Dedifferentiated amniotic fluid mesenchymal stem cell (primary cell): ENCODE measurements around the gene SUPT4H1.

Experiments
- DNase-seq: peaks from one replicate; pipeline ENCODE4 v3.0.0-alpha.2; 2016; ENCODE audit errors: extremely low spot score

Gene SUPT4H1

DNA sequence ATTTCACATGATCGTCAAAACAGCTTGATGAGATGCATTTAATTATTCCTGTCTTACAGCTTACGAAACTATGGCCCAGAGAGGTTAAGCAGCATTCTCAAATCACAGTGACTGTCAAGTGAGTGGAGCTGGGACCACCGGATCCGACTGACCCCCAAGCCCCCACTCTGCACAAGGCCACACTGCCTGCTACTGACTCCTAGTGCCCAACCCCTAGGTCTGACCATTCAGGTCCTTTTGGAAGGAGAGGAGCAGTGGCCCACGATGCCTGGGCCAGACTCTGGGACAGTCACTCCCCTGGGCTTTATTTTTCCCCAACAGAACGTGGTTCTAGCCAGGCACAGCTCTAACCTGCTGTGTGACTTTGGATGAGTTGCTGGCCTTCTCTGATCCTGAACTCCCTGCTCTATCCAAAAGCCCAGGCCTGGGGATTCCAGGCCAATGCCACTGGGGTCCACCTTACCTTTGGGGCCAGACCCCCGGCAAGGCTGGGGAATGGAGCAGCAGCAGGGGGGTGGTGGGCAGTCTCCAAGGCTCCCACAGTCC is 33.3 kb downstream of the SUPT4H1 start:
- DNase-seq, result no peak

DNA sequence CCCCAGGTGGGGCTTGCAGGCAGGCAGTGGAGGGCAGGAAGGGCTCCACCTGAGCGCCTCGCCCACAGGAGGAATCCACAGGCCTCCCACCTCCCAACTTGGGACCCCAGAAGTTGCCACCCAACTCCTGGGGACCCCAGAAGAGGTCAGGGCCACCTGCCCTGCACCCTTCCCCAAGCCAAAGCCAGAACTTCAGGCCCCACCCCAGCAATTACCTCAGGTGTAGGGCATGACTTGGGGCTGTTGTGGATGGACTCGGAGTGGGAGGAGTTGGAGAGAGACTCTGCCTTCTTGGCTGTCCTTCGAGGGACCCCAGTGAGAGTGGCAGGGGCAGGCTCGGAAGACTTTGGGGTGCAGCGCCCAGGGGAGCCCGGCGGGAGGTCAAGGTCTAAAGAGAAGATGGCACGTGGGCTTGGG is 33.9 kb downstream of the SUPT4H1 start:
- no peak for DNase-seq

DNA sequence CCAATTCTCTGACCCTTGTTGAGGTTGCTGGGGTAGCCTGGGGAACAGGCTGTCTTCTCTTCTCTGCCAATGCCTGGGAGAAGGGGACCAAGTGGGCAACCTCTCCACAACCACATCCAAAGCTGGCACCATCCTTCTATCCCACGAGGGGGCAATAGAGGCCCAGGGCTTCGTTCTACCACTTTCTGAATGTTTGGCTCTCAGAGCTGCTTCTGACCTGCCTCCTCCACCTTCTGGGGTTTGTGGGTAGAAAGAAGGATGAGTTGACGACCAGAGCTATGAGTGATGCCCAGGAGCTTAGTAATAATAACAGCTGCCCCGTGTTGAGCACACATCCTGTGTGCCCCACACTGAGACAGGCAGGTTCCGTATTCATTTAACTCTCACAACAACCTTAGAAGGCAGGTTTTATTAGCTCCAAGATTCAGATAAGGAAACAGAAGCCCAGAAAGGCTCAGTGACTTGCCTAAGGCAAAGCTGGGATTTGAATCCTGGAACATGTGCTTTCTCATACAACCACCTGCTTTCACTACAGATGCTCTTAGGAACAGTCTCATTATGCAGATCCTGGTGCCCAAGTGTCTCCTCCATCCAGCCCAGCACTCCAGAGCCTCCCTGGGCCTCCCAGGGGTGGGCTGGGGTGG is 34.5 kb downstream of the SUPT4H1 start:
- DNase-seq, result no peak

DNA sequence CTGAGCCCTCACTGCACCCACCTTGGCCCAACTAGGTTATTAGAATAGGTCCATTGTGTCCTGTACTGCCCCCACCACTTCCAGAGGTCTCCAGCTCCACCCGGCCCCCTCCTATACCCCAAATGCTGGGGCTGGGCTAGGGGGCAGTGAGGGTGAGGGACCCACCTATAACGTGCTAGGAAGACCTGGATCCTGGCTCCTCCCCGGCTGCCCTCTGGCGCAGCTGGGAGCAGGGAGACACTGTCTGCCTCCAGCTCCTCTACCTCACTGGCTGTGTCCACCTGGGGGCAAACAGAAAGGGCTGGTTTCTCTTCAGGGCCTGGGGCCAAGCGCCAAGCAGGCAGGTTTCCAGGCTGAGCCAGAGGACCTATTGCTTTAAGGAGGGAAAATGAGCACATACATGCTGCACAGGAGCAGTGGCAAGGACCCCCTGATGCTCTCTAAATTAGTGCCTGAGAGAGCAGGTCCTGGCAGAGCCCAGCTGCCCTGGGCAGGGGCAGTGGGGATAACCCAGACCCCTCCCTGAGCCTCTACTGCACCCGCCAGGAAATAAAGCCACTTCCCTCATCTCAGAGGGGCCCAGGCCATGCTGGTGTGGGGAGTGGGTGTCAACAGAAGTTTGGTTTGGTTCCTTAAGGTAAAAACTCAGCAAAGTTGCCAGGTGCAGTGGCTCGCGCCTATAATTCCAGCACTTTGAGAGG is 35.6 kb downstream of the SUPT4H1 start:
- no peak for DNase-seq

DNA sequence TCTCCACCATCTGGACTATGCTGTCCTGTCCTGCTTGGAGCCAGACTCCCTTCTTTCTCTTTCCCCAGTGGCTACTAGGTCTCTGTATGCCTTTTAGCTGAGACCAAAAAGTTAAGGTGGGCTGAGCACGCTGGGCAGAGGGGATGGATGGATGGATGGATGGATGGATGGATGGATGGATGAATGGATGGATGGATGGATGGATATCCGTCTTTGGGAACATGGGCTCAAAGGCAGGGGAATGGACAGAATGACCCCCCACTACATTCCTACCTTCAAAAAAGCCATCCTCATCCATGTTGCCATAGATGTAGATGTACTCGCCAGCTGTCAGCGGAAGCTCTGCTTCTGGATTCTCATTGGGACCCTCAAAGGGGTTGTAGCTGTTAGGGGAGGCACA is 36.3 kb downstream of the SUPT4H1 start:
- no peak for DNase-seq

DNA sequence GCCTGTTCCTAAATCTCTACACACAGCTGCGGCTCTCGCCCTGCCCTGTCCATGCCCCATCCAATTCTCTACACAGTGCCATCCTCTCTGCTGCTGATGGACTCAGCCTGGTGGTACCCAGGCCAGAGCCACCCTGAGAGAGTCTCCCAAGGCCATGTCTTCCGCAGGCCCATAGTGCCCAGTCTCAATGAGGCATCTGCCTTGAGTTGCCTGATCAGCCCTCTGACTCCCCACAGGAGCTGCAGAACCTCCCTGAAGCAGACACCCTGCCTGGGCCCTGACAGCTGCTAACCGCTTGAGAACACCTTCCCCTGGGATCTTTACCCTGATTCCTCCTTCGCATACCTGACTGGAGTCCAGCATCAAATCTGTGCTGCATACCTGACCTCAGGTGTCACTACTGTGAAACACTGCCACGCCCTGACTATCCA is 36.7 kb downstream of the SUPT4H1 start:
- no peak for DNase-seq

DNA sequence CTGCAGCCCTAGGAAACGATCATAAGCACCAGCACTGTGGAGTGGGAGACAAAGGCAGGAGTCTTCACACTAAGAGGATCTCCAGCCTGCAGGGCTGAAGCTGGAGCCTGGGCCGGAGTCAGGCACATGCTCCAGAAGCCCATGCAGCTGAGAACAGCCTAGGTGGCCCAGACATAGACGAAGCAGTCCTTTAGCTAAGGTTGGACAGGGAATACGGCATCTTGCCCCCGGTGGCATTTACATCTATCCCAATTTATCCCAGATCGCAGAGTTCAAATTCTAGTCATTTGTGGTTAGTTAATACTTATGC is 37.3 kb downstream of the SUPT4H1 start:
- DNase-seq, result no peak

DNA sequence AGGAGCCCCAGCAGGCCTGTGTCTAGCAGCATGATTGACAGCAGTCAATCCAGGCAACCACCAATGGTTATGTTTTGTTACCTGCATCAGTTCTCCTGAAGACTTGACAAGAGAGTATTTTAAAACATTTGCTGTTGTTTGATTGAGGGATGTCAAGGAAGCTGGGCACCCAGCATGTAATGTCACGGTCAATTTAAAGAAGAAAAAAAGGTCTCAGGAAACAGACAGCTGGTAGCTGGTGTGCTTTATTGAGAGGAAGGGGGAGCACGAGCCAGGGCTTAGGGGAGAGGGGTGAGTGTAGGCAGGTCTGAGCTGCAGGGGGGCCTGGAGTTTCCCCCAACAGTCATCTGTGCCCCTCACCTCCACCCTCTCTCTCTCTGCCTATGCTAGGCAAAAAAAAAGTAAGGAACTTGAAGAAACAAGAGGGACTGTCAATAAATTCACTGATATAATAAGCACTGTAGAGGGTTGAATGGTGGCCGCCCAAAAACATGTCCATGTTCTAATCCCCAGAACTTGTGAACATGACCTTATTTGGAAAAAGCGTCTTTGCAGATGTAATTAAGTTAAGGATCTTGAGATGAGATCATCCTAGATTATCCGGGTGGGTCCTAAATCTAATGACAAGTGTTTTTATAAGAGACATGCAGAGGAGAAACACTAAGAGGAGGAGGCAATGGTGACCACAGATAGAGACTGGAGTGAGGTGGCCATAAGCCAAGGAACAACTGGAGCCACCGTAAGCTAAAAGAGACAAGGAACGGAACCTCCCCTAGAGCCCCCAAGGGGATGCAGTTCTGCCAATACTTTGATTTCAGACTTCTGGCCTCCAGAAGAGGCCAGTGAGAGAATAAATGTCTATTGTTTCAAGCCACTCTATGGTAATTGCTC is 37.9 kb downstream of the SUPT4H1 start:
- DNase-seq, result no peak

DNA sequence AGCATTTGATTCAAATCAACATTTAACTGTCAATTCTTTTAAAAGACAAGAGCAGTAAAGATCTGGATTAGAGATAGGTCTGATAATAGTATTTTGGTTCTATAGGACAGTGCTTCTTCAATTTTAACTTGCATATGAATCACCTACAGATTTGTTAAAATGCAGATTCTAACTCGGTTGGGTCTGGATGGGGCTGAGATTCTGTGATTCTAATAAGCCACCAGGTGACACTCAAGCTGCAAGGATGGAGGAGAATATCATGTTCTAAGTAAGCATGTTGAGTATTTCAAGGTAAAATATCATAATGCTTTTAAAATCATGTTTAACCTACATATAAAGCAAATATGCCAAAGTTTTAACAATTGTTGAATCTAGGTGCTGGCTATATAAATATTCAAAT is 39.2 kb downstream of the SUPT4H1 start:
- DNase-seq, result no peak

DNA sequence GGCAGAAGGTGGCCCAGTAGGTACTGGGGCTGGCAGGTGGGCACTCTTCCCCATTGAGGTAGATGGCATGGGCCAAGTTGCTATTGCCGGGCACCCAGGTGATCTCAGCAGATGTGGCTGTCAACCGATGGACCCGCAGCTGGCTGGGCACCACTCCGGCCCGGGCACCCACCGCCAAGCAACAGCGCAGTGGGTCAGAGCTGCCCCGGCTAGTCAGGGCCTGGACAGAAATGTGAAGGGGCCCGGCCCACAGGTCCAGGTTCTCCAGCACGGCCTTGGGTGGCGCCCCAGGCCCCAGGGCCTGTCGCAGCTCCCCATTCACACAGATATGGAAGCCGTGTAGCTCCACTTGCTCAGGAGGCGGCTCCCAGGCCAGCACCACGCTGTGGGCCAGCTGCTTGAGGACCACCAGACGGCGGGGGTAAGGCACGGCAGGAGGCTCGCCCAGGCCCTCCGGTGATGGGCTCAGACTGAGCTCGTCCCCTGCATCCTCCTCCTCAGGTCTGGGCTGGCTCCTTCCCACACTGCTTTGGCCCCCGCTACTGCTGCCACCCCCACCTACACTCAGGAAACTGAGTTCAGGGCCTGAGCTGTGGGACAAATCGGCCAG is 39.9 kb downstream of the SUPT4H1 start:
- no peak for DNase-seq

DNA sequence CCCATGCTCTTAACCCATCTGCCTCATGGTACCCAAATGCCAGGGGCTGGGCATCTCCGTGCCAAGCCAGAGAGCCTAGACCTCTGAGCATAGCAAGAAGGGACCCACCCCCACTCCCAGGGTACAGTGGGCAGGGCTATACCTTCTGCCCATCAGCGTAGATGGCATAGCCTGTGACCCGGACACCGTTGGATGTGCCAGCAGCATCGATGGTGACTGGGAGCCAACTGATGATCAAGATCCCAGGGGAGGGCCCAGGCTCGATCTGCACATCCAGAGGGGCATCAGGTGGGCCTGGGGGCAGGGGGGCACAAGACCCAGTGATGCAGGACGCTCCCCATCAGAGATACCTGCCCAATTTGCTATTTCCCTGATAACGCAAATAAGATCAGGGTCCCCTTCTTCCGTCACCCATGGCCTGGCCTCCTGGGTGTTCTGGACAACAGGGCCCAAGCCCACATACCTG is 40.5 kb downstream of the SUPT4H1 start:
- DNase-seq, result no peak

DNA sequence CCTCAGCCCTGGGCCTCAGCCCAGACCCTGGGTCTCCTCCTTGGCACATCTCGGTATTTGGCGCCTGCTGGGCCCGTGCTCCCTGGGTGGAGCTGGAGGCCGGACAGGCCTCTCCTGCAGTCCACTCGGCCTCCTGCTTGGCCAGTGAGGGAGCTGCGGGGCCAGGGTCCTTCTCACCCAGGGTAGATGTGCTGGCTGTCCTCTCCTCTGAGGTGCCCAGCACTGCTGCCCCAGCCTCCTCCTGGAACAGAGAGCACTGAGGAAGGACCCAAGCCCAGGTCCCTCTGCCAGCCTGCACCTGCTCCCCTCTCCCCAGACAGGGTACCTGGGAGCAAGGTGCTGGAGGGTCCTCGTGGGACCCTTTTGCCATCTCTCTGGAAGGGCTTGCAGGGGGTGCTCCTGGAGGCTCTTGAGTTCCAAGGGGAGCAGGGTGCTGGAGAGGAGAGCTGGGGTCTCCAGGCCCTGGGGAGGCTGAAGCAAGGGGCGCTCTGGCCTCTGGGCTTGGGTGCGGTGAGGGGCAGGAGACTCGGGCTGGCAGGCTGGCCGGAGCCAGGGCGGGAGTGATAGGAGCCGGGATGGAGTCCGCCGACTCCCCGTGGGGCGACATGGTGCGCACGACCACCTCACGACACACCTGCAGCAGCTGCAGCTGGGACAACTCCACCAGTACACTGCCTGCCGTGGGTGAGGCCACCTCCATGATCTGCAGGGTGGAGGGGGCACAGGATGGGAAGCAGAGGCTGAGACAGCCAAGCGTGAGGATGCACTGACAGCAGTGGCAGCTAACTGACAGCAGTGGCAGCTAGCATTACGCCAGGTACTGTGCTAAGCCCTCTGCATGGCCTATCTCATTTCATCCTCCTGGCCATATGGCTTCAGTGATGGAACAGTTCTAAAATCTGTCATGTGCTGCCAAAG is 41.2 kb downstream of the SUPT4H1 start:
- DNase-seq, result no peak

DNA sequence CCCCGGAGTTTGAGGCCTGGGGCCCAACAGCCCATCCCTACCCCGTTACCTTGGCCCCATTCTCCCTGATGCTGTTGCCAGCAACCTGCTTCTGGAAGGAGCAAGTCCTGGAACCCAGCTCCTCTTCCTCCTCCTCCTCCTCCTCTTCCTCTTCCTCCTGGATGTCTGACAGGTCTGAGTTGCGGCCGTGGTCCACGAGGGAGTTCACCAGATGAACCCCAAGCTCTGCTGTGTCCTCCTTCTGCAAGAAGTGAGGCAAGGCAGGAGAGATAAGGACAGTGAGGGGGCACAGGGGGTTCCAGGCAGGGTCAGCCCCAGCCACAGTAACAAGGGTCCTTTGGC is 42.1 kb downstream of the SUPT4H1 start:
- no peak for DNase-seq

DNA sequence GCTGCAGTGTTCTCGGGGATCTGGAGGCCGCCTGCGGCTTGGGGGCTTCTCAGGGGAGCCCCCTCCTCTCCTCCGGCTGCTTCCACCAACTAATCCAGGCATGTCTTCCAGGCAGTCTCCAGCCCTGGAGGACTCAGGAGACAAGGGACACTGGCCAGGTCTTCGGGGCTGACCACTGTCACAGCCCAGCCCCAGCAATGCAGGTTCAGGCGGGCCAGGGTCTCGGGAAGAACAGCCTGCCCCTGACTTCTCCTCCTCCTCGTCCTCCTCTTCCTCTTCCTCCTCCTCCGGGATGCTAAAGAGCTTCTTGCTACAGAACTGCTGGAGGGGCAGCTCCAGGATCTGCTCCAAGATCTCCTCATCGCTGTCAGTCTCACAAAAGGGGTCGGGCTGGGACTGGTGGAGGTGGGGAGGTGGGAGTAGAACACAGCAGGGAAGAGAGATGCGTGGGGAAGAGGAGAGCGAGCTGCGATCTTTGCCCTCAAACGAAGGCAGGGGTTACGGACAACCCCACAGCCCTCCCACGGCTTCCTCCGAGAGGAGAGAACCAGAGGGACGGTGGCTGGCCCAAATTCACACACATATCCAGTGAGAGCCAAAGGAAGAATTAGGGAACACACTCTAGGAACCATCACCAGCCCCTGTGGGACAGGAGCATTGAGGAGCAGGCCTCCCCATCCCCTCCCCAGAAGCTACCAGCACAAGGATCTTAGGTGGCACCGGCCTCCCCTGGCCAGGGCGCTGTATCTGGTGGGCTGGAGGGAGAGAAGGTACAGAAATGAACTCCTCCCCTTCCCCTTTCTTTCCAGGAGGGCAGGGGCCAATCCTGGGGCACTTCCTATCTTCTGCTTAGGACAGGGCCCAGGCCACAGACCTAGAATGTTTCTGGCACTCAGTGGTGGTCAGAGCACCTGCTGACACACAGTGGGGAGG is 42.8 kb downstream of the SUPT4H1 start:
- DNase-seq, result no peak

DNA sequence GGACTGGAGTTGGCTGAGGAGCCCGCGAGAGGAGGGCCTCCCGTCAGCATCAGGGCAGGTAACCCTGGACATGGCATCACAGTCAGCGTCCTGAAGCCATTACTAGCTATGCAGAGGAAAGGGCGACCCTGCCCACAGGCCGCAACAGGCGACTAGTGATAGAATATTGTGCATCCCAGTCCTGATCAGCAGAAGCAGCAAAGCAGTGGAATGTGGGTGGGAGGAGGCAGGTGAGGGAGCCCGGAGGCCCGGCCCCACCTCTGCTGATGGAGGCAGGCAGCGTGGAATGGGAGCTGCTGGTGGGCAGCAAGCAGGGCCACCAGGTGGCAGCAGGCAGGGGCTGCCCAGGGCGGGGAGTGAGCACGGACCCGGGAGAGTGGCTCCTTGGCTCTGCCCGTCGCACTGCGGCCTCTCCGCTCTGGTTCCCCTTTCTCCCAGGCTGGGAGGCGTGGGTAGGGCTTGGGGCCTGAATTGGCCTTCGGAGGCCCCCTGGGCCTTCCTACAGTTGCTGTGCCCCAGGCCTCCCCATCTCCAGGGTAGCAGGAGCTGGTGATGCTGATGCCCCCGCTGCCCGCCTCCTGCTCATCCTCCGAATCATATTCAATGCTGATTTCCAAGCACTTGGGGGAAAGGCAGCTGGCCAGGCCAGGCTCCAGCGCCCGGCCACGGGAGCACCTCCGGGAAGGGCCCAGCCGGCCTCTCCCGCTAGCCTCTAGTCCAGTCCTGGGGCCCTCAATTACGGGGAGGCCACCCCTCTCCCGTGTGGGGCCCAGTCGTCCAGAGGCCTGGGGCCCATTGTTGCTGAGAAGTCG is 43.6 kb downstream of the SUPT4H1 start:
- DNase-seq, result no peak

DNA sequence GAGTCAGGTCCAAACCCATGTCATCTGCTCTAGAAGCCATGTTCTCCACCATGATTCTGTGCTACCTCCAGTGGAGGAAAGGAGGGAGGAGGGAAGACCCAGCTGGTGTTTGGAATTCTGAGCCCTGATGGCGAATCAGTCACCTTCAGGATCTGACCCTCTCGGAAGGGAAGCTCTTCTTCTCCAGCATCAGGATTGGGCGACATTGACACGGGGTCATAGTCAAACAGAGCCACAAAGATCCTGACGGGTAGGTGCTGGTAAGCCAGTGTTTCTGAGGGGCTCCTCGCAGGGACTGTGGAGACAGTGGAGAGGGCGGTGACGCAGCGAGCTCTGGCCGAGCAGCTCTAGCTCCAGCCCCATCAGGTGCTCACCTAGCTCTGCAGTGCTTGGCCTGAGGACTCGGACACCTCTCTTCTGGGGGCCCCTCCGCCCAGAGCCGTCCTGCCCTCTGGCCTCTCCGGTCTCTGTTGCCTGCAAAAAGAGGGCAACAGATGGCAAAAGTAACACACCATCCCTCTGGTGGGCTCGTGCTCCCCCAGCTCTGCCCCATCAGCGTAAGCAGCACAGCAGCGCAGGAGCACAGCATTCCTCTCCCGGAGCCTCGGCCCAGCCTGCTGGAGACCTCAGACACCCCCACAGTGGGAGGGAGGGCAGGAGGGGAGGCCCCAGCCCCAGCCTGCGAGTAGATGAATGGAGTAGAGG is 44.4 kb downstream of the SUPT4H1 start:
- no peak for DNase-seq

DNA sequence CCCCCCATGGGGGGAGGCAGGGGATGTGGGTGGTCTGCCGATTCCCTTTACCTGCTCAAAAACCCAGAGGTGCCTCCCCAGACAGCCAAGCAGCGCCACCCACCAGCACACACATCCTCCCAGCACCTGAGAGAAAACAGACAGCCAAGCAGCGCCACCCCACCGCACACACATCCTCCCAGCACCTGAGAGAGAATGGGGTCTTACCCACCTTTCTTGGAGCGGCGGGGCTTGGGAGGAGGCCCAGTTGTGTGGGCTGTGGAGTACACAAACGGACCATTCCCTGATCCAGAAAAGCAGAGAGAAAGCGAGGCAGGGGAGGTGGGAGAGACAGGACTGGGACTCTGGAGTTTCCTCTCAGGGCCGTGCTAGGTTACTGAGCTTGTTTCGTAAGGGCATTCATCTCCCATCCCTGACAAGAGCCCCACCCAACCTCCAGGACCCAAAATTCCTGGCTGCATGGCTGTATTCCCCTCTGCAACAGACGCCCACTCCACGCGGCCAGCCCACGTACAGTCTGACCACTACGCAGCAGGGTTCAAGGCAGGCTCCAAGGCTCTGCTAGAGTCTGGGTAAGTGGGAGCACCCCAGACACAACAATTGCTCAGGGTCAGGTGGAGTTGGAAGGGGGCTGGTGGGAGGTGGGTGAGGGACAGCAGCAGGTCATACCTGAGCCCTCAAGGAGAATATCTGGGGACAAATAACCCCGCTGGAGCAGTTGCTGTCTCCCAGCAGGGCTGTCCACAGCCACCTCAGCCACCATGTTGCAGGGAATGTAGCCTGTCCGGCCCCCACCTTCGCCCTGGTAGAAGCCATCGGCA is 45.7 kb downstream of the SUPT4H1 start:
- no peak for DNase-seq

DNA sequence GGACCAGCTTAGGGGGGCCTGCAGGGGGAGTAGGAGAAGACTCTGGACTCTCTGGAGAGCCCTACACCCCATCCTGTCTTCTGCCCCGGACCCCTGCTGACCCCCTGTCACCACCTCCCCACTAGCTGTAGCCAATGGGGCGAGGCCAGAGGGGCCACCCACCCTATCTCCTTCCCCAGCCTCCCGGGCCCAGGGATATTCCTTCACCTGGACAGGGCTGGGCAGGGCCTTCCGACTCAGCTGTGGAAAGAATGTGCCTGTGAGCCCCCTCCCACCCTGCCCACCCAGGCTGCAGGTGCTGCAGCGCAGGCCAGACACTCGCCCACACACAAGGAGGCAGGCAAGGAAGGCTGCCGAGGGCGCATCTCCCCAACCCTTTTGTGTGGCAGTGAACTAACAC is 46.4 kb downstream of the SUPT4H1 start:
- no peak for DNase-seq
